Panc1 (cell line): ENCODE data around the gene YIPF1. TPM values are rescaled to one million over a fixed set of nuclear protein-coding genes. Genes with fewer than 3 reads are reported as not detected.

Source experiments
- ATAC-seq: fragments of 200-7000 bp; cut with Tn5 transposase; 2 replicates; pipeline ENCODE4 v1.9.1; 2020; ENCODE audit warnings: mild to moderate bottlenecking, moderate library complexity
- BruUV-seq: library from RNA; stranded (reverse); fragments of 400-500 nt; replicated peaks from 2 replicates; lab custom pipeline; 2021; lab: Mats Ljungman, UMichigan
- CTCF ChIA-PET: fragments of 300-600 bp; sonication (Branson Sonifier 250); formaldehyde crosslinking; loops from one replicate; lab custom pipeline; 2022; ENCODE audit warnings: antibody characterized with exemption; lab: Charles Lee
- POLR2A ChIA-PET: fragments of 300-600 bp; sonication (Branson Sonifier 250); formaldehyde crosslinking; loops from one replicate; lab custom pipeline; 2022; ENCODE audit warnings: antibody characterized with exemption; lab: Charles Lee
- DNase-seq: peaks from one replicate; pipeline ENCODE4 v3.0.0-alpha.2; 2010; ENCODE audit warnings: low read depth, low spot score
- H3K27ac ChIP-seq: 2 replicates; pipeline ENCODE4 v1.5.1; 2011; ENCODE audit warnings: mild to moderate bottlenecking, low read length, inconsistent platforms
- H3K27me3 ChIP-seq: fragments of 200-500 bp; sonication (Bioruptor generic); 2 replicates; pipeline ENCODE4 v1.6.0; 2014; ENCODE audit warnings: low read length, inconsistent platforms; ENCODE audit not compliant: control insufficient read depth, insufficient read depth
- H3K36me3 ChIP-seq: fragments of 200-500 bp; sonication (Bioruptor generic); 2 replicates; pipeline ENCODE4 v1.5.1; 2014; ENCODE audit warnings: inconsistent platforms, mild to moderate bottlenecking, low read length, moderate library complexity; ENCODE audit not compliant: control insufficient read depth, insufficient read depth
- H3K4me1 ChIP-seq: 2 replicates; pipeline ENCODE4 v1.5.1; 2011; ENCODE audit warnings: inconsistent platforms, mild to moderate bottlenecking, low read length, moderate library complexity; ENCODE audit not compliant: control insufficient read depth, insufficient read depth
- H3K4me3 ChIP-seq, 2 experiments: 2 replicates each; pipeline ENCODE4 v1.5.1; 2011 to 2012; ENCODE audit warnings: low read depth in 2 of 2, low read length in 2 of 2, mild to moderate bottlenecking in 2 of 2, inconsistent platforms in 1 of 2, moderate library complexity in 1 of 2
- H3K9me3 ChIP-seq: fragments of 200-500 bp; sonication (Bioruptor generic); 2 replicates; pipeline ENCODE4 v1.5.1; 2014; ENCODE audit warnings: low read depth, mild to moderate bottlenecking, inconsistent platforms, low read length, moderate library complexity; ENCODE audit not compliant: control insufficient read depth, insufficient read depth
- POLR2AphosphoS5 ChIP-seq: IDR thresholded peaks from 2 replicates; pipeline ENCODE4 v1.6.1; 2012; ENCODE audit warnings: mild to moderate bottlenecking, low read depth, low read length, moderate library complexity
- SIN3A ChIP-seq: IDR thresholded peaks from 2 replicates; pipeline ENCODE4 v1.6.1; 2012; ENCODE audit warnings: low read depth, mild to moderate bottlenecking, low read length, moderate library complexity, borderline replicate concordance; ENCODE audit not compliant: insufficient read depth
- TCF7L2 ChIP-seq: IDR thresholded peaks from 2 replicates; pipeline ENCODE4 v1.6.1; 2011; ENCODE audit warnings: mild to moderate bottlenecking, low read depth, low read length, inconsistent platforms
- in situ Hi-C: cut with HindIII; loops from 2 replicates; pipeline ENCODE4 v1.10.0; 2016; ENCODE audit warnings: low sequenced_read_pairs, low pct_unique_long_range_greater_than_20kb
- intact Hi-C: fragments of 100-400 bp; cut with micrococcal nuclease; formaldehyde crosslinking; loops from one replicate; pipeline ENCODE4 v1.10.0; 2022; ENCODE audit not compliant: unreplicated experiment
- total RNA-seq: library from RNA; stranded (reverse); gene quantifications from one replicate; pipeline ENCODE4 v1.2.1, GENCODE V29; 2021; ENCODE audit not compliant: unreplicated experiment
- TF ChIP-seq, protein P1 (sequence below), 2 experiments: IDR thresholded peaks; 2 replicates each; pipeline ENCODE4 v1.6.1; 2011 to 2012; ENCODE audit warnings: low read depth in 2 of 2, control low read depth in 1 of 2, low read length in 1 of 2, mild to moderate bottlenecking in 1 of 2, moderate library complexity in 1 of 2; ENCODE audit not compliant: insufficient read depth in 1 of 2
- TF ChIP-seq, protein P2 (sequence below): fragments of 450-650 bp; IDR thresholded peaks from 2 replicates; pipeline ENCODE4 v1.5.1; 2017; ENCODE audit warnings: mild to moderate bottlenecking

YIPF1 gene
- total RNA-seq, 1 experiment from 2014 or later = 21.4 TPM

DNA sequence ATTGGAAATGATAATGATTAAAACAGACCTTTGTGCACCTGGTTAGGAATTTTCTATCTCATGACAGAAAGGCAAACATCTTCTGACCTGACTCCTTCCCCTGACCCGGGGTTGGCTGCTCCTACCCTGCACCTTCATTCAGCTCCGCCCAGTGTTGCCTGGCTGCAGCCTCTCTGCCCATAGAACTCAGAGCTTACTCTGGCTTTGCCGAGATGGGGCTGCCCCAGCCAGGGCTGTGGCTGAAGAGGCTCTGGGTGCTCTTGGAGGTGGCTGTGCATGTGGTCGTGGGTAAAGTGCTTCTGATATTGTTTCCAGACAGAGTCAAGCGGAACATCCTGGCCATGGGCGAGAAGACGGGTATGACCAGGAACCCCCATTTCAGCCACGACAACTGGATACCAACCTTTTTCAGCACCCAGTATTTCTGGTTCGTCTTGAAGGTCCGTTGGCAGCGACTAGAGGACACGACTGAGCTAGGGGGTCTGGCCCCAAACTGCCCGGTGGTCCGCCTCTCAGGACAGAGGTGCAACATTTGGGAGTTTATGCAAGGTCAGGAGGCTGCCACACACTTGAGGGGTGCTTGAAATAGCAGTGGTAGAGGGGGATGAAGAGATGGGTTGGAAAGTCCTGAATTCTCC, 4.5 kb upstream of the YIPF1 start, which contains the start of gene DIO1:
Gene DIO1 (plus strand): TSS at position 189 of the 638 bp plus-strand sequence. CDS start 24 bp downstream, at position 213.
- H3K36me3 ChIP-seq = peaks cover 4% of the 10 kb centered on the region; the same call in 1 of the 2 replicates
- no TSS peak for BruUV-seq
- DNase-seq (no peak), ATAC-seq (no peak)
- CTCF ChIA-PET = no interaction called here
- H3K9me3 ChIP-seq = no peaks in the 10 kb centered on the region
- H3K4me1 ChIP-seq = peaks cover 8% of the 10 kb centered on the region
- no peak within 1 kb of the TSS for H3K27ac ChIP-seq
- in situ Hi-C loops (no loop called here), intact Hi-C loops (no loop called here)
- no peaks in the 10 kb centered on the region for H3K27me3 ChIP-seq
- H3K4me3 ChIP-seq = no peak within 1 kb of the TSS
- POLR2A ChIA-PET = no interaction called here
- TF ChIP-seq, protein P1, sequence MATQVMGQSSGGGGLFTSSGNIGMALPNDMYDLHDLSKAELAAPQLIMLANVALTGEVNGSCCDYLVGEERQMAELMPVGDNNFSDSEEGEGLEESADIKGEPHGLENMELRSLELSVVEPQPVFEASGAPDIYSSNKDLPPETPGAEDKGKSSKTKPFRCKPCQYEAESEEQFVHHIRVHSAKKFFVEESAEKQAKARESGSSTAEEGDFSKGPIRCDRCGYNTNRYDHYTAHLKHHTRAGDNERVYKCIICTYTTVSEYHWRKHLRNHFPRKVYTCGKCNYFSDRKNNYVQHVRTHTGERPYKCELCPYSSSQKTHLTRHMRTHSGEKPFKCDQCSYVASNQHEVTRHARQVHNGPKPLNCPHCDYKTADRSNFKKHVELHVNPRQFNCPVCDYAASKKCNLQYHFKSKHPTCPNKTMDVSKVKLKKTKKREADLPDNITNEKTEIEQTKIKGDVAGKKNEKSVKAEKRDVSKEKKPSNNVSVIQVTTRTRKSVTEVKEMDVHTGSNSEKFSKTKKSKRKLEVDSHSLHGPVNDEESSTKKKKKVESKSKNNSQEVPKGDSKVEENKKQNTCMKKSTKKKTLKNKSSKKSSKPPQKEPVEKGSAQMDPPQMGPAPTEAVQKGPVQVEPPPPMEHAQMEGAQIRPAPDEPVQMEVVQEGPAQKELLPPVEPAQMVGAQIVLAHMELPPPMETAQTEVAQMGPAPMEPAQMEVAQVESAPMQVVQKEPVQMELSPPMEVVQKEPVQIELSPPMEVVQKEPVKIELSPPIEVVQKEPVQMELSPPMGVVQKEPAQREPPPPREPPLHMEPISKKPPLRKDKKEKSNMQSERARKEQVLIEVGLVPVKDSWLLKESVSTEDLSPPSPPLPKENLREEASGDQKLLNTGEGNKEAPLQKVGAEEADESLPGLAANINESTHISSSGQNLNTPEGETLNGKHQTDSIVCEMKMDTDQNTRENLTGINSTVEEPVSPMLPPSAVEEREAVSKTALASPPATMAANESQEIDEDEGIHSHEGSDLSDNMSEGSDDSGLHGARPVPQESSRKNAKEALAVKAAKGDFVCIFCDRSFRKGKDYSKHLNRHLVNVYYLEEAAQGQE (IDR thresholded peaks at IDR 0.05; ENCODE audit: insufficient read depth in 1 of 2, low read depth in 2 of 2, low read length in 1 of 2) = no peak
- TF ChIP-seq SIN3A = no peak
- TF ChIP-seq, protein P2, sequence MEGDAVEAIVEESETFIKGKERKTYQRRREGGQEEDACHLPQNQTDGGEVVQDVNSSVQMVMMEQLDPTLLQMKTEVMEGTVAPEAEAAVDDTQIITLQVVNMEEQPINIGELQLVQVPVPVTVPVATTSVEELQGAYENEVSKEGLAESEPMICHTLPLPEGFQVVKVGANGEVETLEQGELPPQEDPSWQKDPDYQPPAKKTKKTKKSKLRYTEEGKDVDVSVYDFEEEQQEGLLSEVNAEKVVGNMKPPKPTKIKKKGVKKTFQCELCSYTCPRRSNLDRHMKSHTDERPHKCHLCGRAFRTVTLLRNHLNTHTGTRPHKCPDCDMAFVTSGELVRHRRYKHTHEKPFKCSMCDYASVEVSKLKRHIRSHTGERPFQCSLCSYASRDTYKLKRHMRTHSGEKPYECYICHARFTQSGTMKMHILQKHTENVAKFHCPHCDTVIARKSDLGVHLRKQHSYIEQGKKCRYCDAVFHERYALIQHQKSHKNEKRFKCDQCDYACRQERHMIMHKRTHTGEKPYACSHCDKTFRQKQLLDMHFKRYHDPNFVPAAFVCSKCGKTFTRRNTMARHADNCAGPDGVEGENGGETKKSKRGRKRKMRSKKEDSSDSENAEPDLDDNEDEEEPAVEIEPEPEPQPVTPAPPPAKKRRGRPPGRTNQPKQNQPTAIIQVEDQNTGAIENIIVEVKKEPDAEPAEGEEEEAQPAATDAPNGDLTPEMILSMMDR = no peak
- no peak for TF ChIP-seq TCF7L2
- TF ChIP-seq POLR2AphosphoS5 = no peak

DNA sequence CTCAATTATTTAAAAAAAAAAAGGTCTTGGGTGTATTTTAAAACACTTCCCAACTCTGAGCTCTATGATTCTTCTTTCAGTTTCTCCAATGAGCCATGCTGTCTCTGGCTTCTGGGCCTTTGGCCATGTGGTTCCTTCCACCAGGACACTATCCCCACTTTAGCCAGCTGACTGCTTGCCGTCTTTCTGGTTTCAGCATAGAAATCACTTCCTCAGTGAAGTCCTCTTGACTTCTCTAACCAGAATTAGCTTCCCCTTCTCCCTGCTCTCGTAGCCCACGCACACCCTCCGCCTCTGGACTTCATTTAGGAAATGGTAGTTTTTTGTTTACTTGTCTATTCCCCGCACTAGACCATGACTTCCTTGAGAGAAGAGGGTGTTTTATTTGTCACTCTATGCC, 3.3 kb upstream of the YIPF1 start:
- DNase-seq = no peak
- no peak for TF ChIP-seq TCF7L2
- TF ChIP-seq SIN3A = no peak
- TF ChIP-seq, protein P2 = no peak
- TF ChIP-seq, protein P1 (IDR thresholded peaks at IDR 0.05; ENCODE audit: insufficient read depth in 1 of 2, low read depth in 2 of 2, low read length in 1 of 2) = no peak
- TF ChIP-seq POLR2AphosphoS5 = no peak
- H3K27ac ChIP-seq = no peak overlapping the region
- intact Hi-C loops = no loop called here
- ChIA-PET POLR2A (interaction anchor here (0.6 to 1.0 kb wide), 3 partner anchors 12 to 729 kb away, joined by 3 to 5 read pairs (median 3); no protein-coding TSS in a partner anchor), CTCF (no interaction called here)
- peaks cover 4% of the 10 kb centered on the region; the same call in 1 of the 2 replicates for H3K36me3 ChIP-seq
- H3K4me1 ChIP-seq = peaks cover 15% of the 10 kb centered on the region
- no peaks in the 10 kb centered on the region for H3K27me3 ChIP-seq
- BruUV-seq = no TSS peak
- H3K4me3 ChIP-seq = no peak overlapping the region
- no peak for ATAC-seq
- in situ Hi-C loops = no loop called here
- no peaks in the 10 kb centered on the region for H3K9me3 ChIP-seq
